Measurements from ENCODE around the gene RCBTB1.

RCBTB1 gene

GRCh38 chr13:49503951-49504350, 81.4 kb downstream of the RCBTB1 start:
- no peak for TF ChIP-seq CTCF (IDR thresholded peaks at IDR 0.05)

GRCh38 chr13:49502954-49503353, 82.4 kb downstream of the RCBTB1 start:
- no peak for TF ChIP-seq CTCF (IDR thresholded peaks at IDR 0.05)

- TF ChIP-seq CTCF (IDR thresholded peaks at IDR 0.05): no peak
Measured at GRCh38 chr13:49499889-49500660, 85.3 kb downstream of the RCBTB1 start.

GRCh38 chr13:49498206-49498605, 87.2 kb downstream of the RCBTB1 start:
- TF ChIP-seq CTCF (IDR thresholded peaks at IDR 0.05): no peak

GRCh38 chr13:49497272-49497671, 88.1 kb downstream of the RCBTB1 start:
- no peak for TF ChIP-seq CTCF (IDR thresholded peaks at IDR 0.05)

- no peak for TF ChIP-seq CTCF (IDR thresholded peaks at IDR 0.05)
Measured at GRCh38 chr13:49495783-49496762, 89.3 kb downstream of the RCBTB1 start, which contains the start of gene PHF11. Gene PHF11, plus strand, starts transcription at chr13:49495953. Its CDS starts 49 bp downstream, at chr13:49496002.

GRCh38 chr13:49494645-49495044, 90.7 kb downstream of the RCBTB1 start:
- no peak for TF ChIP-seq CTCF (IDR thresholded peaks at IDR 0.05)

All from LNCAP (cell line).